ENCODE results near the gene ADAM15. TPM values are rescaled to one million over a fixed set of nuclear protein-coding genes. Genes with fewer than 3 reads are reported as not detected.
A peak's percentile ranks its signal among the peaks of the same experiment; 100 is the strongest.

Gene ADAM15
- total and polyA plus RNA-seq, 4 donors, result 10.8 to 26.8 (median 17.5) TPM

- WGBS, result 31% methylated on average over 12 of the region's 12 CpGs
- H3K4me3 ChIP-seq (ENCODE audit: low read depth in 1 of 3, low read length in 3 of 3), result peak overlapping the region; percentile 5 to 35 (median 30)
- DNase-seq (ENCODE audit: low spot score), result no peak
These were observed 56.5 kb downstream of the ADAM15 start for GRCh38 chr1:155107309-155108264.

More at GRCh38 chr1:155107309-155108264, 56.5 kb downstream of the ADAM15 start:
- Histone ChIP-seq H3K4me1 (ENCODE audit: control insufficient read depth in 4 of 4, insufficient read depth in 4 of 4, low read length in 3 of 4) (peaks cover 3 to 41% (median 15%) of the 10 kb centered on the region in 4 donors), H3K27me3 (ENCODE audit: control insufficient read depth in 4 of 4, insufficient read depth in 4 of 4, low read length in 3 of 4) (no peaks in the 10 kb centered on the region), H3K36me3 (ENCODE audit: control insufficient read depth in 4 of 4, insufficient read depth in 3 of 4, low read depth in 1 of 4, low read length in 3 of 4) (no peaks in the 10 kb centered on the region), H3K27ac (ENCODE audit: low read depth in 1 of 2, low read length in 2 of 2) (peak overlapping the region; percentile 95 to 100), H3K9ac (ENCODE audit: low read depth in 1 of 2, low read length in 2 of 2) (peak overlapping the region; percentile 96 to 97), H3K9me3 (ENCODE audit: control insufficient read depth in 4 of 4, low read length in 3 of 4) (no peaks in the 10 kb centered on the region)
- TF ChIP-seq FOXA2 (IDR thresholded peaks at IDR 0.05) (peak; percentile 74), HNF4A (conservative IDR thresholded peaks at IDR 0.05) (peak; percentile 95 to 97), RAD21 (IDR thresholded peaks at IDR 0.05) (peak; percentile 13 to 57), CTCF (IDR thresholded peaks at IDR 0.05; ENCODE audit: low read depth, low read length, missing input control) (no peak), HNF4G (IDR thresholded peaks at IDR 0.05) (peak; percentile 93), JUND (IDR thresholded peaks at IDR 0.05) (peak in 1 of 2 donors; percentile 50), EGR1 (IDR thresholded peaks at IDR 0.05; ENCODE audit: low read depth in 2 of 2) (peak in 1 of 2 donors; percentile 58), REST (IDR thresholded peaks at IDR 0.05) (peak; percentile 57), YY1 (IDR thresholded peaks at IDR 0.05) (peak; percentile 86), MAX (IDR thresholded peaks at IDR 0.05) (peak; percentile 70), NR2F2 (IDR thresholded peaks at IDR 0.05) (no peak), RXRA (IDR thresholded peaks at IDR 0.05) (peak; percentile 74 to 93), GABPA (IDR thresholded peaks at IDR 0.05 in 1 of 2, conservative IDR thresholded peaks at IDR 0.05 in 1 of 2) (peak in 1 of 2 donors; percentile 20), TAF1 (conservative IDR thresholded peaks at IDR 0.05) (peak; percentile 48), ZBTB33 (IDR thresholded peaks at IDR 0.05) (peak; percentile 72), SP1 (IDR thresholded peaks at IDR 0.05) (peak; percentile 97), ATF3 (IDR thresholded peaks at IDR 0.05) (peak; percentile 17), FOXA1 (IDR thresholded peaks at IDR 0.05) (no peak)
